Immature natural killer cell (primary cell): ENCODE measurements around the gene HSPB2. TPM values are rescaled to one million over a fixed set of nuclear protein-coding genes. Genes with fewer than 3 reads are reported as not detected.

Experiments used
- DNase-seq, 3 donors: peaks; one replicate each; pipeline ENCODE4 v3.0.0; 2022; ENCODE audit warnings: mixed read lengths in 1 of 3
- H3K27ac Mint-ChIP-seq, 6 donors: one replicate each; pipeline ENCODE4 v1.8.0; 2020; ENCODE audit warnings: mixed read lengths in 6 of 6, mild to moderate bottlenecking in 5 of 6, inconsistent platforms in 4 of 6, moderate library complexity in 3 of 6
- H3K27me3 Mint-ChIP-seq, 3 donors: one replicate each; pipeline ENCODE4 v1.8.0; 2020 to 2021; ENCODE audit warnings: low read depth in 3 of 3, mild to moderate bottlenecking in 3 of 3, mixed read lengths in 3 of 3, moderate library complexity in 3 of 3, inconsistent platforms in 1 of 3
- H3K36me3 Mint-ChIP-seq, 3 donors: one replicate each; pipeline ENCODE4 v1.8.0; 2020; ENCODE audit warnings: mixed read lengths in 3 of 3, inconsistent platforms in 2 of 3, mild to moderate bottlenecking in 2 of 3
- H3K4me1 Mint-ChIP-seq, 2 donors: one replicate each; pipeline ENCODE4 v1.8.0; 2020; ENCODE audit warnings: inconsistent platforms in 2 of 2, mild to moderate bottlenecking in 2 of 2, mixed read lengths in 2 of 2, moderate library complexity in 1 of 2
- H3K4me3 Mint-ChIP-seq, 5 donors: one replicate each; pipeline ENCODE4 v1.8.0; 2020; ENCODE audit warnings: mild to moderate bottlenecking in 5 of 5, mixed read lengths in 5 of 5, inconsistent platforms in 3 of 5, moderate library complexity in 3 of 5
- H3K9me3 Mint-ChIP-seq, 6 donors: one replicate each; pipeline ENCODE4 v1.8.0; 2020; ENCODE audit warnings: mild to moderate bottlenecking in 6 of 6, mixed read lengths in 6 of 6, inconsistent platforms in 4 of 6, moderate library complexity in 3 of 6
- polyA plus RNA-seq, 3 donors: library from polyadenylated mRNA; unstranded; fragments of 300-500 nt; fragmentation: Illumina TruSeq; gene quantifications; one replicate each; pipeline ENCODE4 v1.2.3, GENCODE V29; 2021

The HSPB2 gene
- polyA plus RNA-seq, 3 donors from 2014 or later, result not detected

DNA sequence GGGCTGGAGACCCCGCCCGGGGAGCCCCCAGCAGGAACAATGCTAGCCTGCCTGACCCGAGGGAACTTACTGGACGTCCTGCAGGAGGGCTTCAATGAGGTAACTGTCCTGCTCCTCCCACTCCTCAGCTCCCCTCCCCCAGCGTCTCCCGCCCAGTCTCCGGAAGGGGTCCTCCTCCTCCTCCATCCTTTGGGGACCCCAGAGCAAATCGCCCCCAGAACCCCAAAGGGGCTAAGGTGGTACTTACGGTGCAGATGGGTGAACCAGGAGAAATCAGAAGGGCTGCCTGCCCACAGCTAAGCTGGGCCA is 24.9 kb downstream of the HSPB2 start:
- no peak for DNase-seq
- H3K9me3 Mint-ChIP-seq, result no peaks in the 10 kb centered on the region
- H3K27me3 Mint-ChIP-seq, result peaks cover 1 to 4% (median 4%) of the 10 kb centered on the region in 3 donors
- H3K36me3 Mint-ChIP-seq, result no peaks in the 10 kb centered on the region
- peak overlapping the region in 2 of 6 donors; percentile 30 to 84 for H3K27ac Mint-ChIP-seq
- H3K4me3 Mint-ChIP-seq, result peak overlapping the region; percentile 71 to 86 (median 82)
- H3K4me1 Mint-ChIP-seq, result peaks cover 21 to 46% of the 10 kb centered on the region in 2 donors

DNA sequence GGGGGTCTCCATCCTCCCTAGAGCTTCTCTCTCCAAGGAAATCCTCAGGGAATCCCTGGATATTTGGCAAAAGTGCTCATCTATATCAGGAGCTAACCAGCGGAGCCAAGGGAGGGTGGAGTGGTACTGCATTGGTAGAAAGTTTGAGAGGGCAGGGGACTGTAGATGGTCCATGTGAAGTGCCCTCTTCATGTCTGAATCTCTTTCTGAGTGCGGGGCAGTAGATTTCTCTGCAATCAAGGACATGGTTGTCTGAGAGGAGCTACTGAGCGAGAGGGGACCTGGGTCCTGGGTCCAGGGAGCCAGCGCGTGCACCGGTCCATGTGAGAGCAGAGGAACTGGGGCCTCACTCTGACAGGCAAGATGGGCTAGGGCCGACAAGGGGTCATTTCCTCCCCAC is 25.3 kb downstream of the HSPB2 start:
- peaks cover 1 to 4% (median 2%) of the 10 kb centered on the region in 3 donors for H3K27me3 Mint-ChIP-seq
- peak overlapping the region in 3 of 6 donors; percentile 11 to 84 (median 84) for H3K27ac Mint-ChIP-seq
- no peaks in the 10 kb centered on the region for H3K9me3 Mint-ChIP-seq
- peak overlapping the region; percentile 61 to 82 (median 79) for H3K4me3 Mint-ChIP-seq
- peaks cover 21 to 42% of the 10 kb centered on the region in 2 donors for H3K4me1 Mint-ChIP-seq
- no peaks in the 10 kb centered on the region for H3K36me3 Mint-ChIP-seq
- no peak for DNase-seq

DNA sequence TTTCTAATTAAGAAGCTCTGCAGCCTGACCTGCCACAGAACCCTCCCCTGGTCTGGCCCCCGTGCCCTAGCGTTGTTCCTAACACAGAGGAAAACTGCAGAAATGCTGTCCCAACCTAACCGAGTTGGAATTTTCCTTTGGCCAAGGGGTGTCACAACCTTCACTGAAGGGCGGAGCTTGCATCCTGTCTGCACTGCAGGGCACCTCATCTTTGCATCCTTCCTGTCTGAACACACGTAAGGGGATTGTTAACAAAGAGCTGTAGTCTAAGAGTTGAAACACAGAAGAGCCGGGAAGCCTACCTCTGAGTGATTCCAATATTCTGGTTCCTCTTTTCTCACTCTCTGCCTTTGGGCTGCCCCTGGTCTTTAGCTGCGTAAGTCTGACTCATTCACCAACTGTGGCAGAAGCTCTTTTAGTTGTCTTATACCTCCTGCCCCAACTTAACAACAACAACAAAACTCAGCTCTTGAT is 26.2 kb downstream of the HSPB2 start:
- Mint-ChIP-seq H3K4me3 (peak overlapping the region; percentile 61 to 82 (median 79)), H3K27ac (peak overlapping the region in 4 of 6 donors; percentile 11 to 84 (median 50)), H3K4me1 (peaks cover 21 to 41% of the 10 kb centered on the region in 2 donors), H3K9me3 (no peaks in the 10 kb centered on the region), H3K36me3 (no peaks in the 10 kb centered on the region), H3K27me3 (peaks cover 1 to 4% (median 2%) of the 10 kb centered on the region in 3 donors)
- peak in 1 of 3 donors; percentile 25 for DNase-seq

- no peak overlapping the region for H3K4me3 Mint-ChIP-seq
- no peak for DNase-seq
- H3K27ac Mint-ChIP-seq, result no peak overlapping the region
- no peaks in the 10 kb centered on the region for H3K9me3 Mint-ChIP-seq
- peaks cover 21 to 41% of the 10 kb centered on the region in 2 donors for H3K4me1 Mint-ChIP-seq
- peaks cover 1 to 4% (median 2%) of the 10 kb centered on the region in 3 donors for H3K27me3 Mint-ChIP-seq
- no peaks in the 10 kb centered on the region for H3K36me3 Mint-ChIP-seq
Measured at GRCh38 chr11:111939836-111940604, 27.5 kb downstream of the HSPB2 start.

DNA sequence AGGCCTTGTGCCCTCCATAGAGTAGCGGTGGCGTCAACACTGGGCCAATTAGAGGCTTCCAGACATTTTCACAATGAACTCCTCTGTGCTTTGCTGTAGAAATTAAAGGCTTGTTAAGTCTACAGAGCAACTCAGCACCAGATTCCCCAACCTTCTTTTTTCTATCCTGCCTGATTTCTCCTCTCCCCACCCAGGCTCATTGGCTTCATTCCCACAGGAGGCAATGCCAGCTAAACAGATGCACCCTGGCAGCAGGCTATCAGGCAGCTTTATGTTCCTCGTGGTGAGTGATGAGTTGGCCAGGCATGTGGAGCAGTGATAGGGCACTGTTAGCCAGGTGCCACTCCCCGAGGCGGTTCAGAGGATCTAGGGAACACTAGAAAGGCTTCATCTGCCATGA is 29.4 kb downstream of the HSPB2 start:
- Mint-ChIP-seq H3K4me1 (peaks cover 16 to 21% of the 10 kb centered on the region in 2 donors), H3K27me3 (peaks cover 0 to 2% (median 1%) of the 10 kb centered on the region in 3 donors), H3K4me3 (no peak overlapping the region), H3K9me3 (no peaks in the 10 kb centered on the region), H3K36me3 (no peaks in the 10 kb centered on the region), H3K27ac (no peak overlapping the region)
- DNase-seq, result no peak

DNA sequence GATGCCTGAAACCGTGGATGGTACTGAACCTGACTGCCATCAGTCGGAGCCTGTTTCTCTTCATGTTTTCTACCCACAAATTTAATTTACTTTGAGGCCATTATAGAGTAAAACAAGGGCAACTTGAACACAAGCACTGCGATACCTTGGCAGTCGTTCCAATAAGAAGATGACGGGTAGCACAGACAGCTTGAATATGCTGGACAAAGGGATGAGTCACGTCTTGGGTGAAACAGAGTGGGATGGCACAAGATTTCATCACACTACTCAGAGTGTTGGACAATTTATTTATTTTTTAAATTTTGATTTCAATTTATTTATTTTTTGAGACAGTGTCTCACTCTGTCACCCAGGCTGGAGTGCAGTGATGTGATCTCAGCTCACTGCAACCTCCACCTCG is 30.3 kb downstream of the HSPB2 start:
- no peak for DNase-seq
- peaks cover 11 to 14% of the 10 kb centered on the region in 2 donors for H3K4me1 Mint-ChIP-seq
- no peaks in the 10 kb centered on the region for H3K9me3 Mint-ChIP-seq
- no peaks in the 10 kb centered on the region for H3K36me3 Mint-ChIP-seq
- H3K27me3 Mint-ChIP-seq, result peaks cover 0 to 3% (median 0%) of the 10 kb centered on the region in 3 donors
- no peak overlapping the region for H3K27ac Mint-ChIP-seq
- no peak overlapping the region for H3K4me3 Mint-ChIP-seq

GRCh38 chr11:111944139-111944538 is 31.6 kb downstream of the HSPB2 start:
- Mint-ChIP-seq H3K27me3 (peaks cover 0 to 1% (median 0%) of the 10 kb centered on the region in 3 donors), H3K9me3 (no peaks in the 10 kb centered on the region), H3K27ac (no peak overlapping the region), H3K4me1 (peaks cover 8 to 9% of the 10 kb centered on the region in 2 donors), H3K4me3 (no peak overlapping the region), H3K36me3 (no peaks in the 10 kb centered on the region)
- DNase-seq, result no peak

GRCh38 chr11:111944651-111945051 is 32.1 kb downstream of the HSPB2 start:
- Mint-ChIP-seq H3K9me3 (no peaks in the 10 kb centered on the region), H3K27me3 (peaks cover 0 to 2% (median 0%) of the 10 kb centered on the region in 3 donors), H3K4me3 (no peak overlapping the region), H3K27ac (no peak overlapping the region), H3K4me1 (peaks cover 13 to 14% of the 10 kb centered on the region in 2 donors), H3K36me3 (no peaks in the 10 kb centered on the region)
- no peak for DNase-seq

DNA sequence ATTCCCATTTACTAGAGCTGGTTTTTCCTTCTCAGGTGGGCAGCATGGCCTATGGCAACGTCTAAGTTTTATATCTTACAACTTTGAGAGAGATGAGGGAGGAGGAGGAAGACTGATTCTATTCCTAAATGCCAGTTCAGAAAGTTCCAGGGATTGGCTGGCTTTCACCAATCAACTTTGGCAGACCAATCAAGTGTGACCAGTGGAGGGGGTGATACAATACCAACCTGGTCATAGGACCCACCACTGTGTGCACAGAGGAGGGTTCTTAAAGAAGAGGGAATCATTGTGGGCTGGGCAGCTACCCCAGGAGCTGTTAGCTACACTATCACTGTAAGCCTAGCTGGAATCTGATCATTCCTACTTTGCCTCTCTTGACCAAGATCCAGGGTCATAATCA is 32.7 kb downstream of the HSPB2 start:
- H3K4me3 Mint-ChIP-seq, result no peak overlapping the region
- H3K27me3 Mint-ChIP-seq, result peaks cover 0 to 6% (median 0%) of the 10 kb centered on the region in 3 donors
- H3K36me3 Mint-ChIP-seq, result no peaks in the 10 kb centered on the region
- H3K4me1 Mint-ChIP-seq, result peaks cover 18% of the 10 kb centered on the region in 2 donors
- DNase-seq, result no peak
- H3K27ac Mint-ChIP-seq, result no peak overlapping the region
- no peaks in the 10 kb centered on the region for H3K9me3 Mint-ChIP-seq

- Mint-ChIP-seq H3K4me1 (peaks cover 19 to 20% of the 10 kb centered on the region in 2 donors), H3K36me3 (no peaks in the 10 kb centered on the region), H3K4me3 (no peak overlapping the region), H3K27me3 (peaks cover 0 to 6% (median 0%) of the 10 kb centered on the region in 3 donors), H3K9me3 (no peaks in the 10 kb centered on the region), H3K27ac (no peak overlapping the region)
- DNase-seq, result no peak
Measured at GRCh38 chr11:111946499-111946898, 34.0 kb downstream of the HSPB2 start.

DNA sequence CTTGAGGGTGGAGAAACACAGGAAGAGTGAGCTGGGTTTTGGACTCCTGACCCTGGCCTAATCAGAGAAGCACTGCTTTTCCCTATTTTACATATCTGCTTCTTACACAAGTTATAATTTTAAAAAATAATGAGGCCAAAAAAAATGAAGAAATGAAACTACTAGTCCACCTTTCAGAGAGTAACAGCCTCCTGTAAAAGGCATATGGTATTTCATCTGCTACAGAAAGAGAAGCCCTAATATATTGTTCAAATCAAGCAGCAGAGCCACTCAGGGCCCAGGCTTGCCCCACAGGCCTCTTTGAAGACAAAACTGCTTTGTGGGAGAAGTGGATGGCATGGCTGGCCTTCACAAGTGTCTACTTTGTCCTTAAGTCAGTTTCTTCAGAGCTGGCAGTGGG is 34.6 kb downstream of the HSPB2 start:
- H3K4me3 Mint-ChIP-seq, result no peak overlapping the region
- no peaks in the 10 kb centered on the region for H3K9me3 Mint-ChIP-seq
- H3K36me3 Mint-ChIP-seq, result no peaks in the 10 kb centered on the region
- H3K27ac Mint-ChIP-seq, result no peak overlapping the region
- no peak for DNase-seq
- H3K4me1 Mint-ChIP-seq, result peaks cover 19 to 20% of the 10 kb centered on the region in 2 donors
- peaks cover 0 to 6% (median 0%) of the 10 kb centered on the region in 3 donors for H3K27me3 Mint-ChIP-seq

- Mint-ChIP-seq H3K27ac (peak overlapping the region; percentile 31 to 85 (median 54)), H3K4me3 (peak overlapping the region; percentile 25 to 81 (median 73)), H3K27me3 (peaks cover 0 to 6% (median 0%) of the 10 kb centered on the region in 3 donors), H3K4me1 (peaks cover 19 to 20% of the 10 kb centered on the region in 2 donors), H3K9me3 (no peaks in the 10 kb centered on the region), H3K36me3 (no peaks in the 10 kb centered on the region)
- DNase-seq, result peak; percentile 36 to 45 (median 37)
Measured at GRCh38 chr11:111949519-111950426, 37.2 kb downstream of the HSPB2 start.

DNA sequence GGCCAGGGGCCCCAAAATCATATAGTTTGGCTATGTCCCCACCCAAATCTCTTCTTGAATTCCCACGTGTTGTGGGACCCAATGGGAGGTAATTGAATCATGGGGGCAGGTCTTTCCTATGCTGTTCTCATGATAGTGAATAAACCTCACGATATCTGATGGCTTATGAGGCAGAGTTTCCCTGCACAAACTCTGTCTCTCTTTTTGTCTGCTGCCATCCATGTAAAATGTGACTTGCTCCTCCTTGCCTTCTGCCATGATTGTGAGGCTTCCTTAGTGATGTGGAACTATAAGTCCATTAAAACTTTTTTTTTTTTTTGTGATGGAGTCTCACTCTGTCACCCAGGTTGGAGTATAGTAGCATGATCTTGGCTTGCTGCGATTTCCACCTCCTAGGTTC is 39.0 kb downstream of the HSPB2 start:
- no peak for DNase-seq
- Mint-ChIP-seq H3K36me3 (no peaks in the 10 kb centered on the region), H3K9me3 (no peaks in the 10 kb centered on the region), H3K27ac (peak overlapping the region in 1 of 6 donors; percentile 28), H3K27me3 (peaks cover 0 to 6% (median 0%) of the 10 kb centered on the region in 3 donors), H3K4me1 (peaks cover 19 to 20% of the 10 kb centered on the region in 2 donors), H3K4me3 (peak overlapping the region in 1 of 5 donors; percentile 30)

- no peak overlapping the region for H3K4me3 Mint-ChIP-seq
- DNase-seq, result no peak
- no peak overlapping the region for H3K27ac Mint-ChIP-seq
- peaks cover 0 to 5% (median 0%) of the 10 kb centered on the region in 3 donors for H3K27me3 Mint-ChIP-seq
- no peaks in the 10 kb centered on the region for H3K36me3 Mint-ChIP-seq
- H3K9me3 Mint-ChIP-seq, result no peaks in the 10 kb centered on the region
- H3K4me1 Mint-ChIP-seq, result peaks cover 11% of the 10 kb centered on the region in 2 donors
Measured at GRCh38 chr11:111954154-111954553, 41.6 kb downstream of the HSPB2 start.
